Mucosa of stomach (tissue), 1 donor: Measurements from ENCODE around the gene PYROXD2.

Source experiments
- H3K27me3 ChIP-seq: one replicate; pipeline ENCODE4 v1.7.0; 2013; ENCODE audit warnings: mild to moderate bottlenecking, low read length; ENCODE audit not compliant: control insufficient read depth, insufficient read depth
- H3K36me3 ChIP-seq: one replicate; pipeline ENCODE4 v1.7.0; 2013; ENCODE audit warnings: low read length; ENCODE audit not compliant: control insufficient read depth, insufficient read depth
- H3K4me1 ChIP-seq: one replicate; pipeline ENCODE4 v1.7.0; 2013; ENCODE audit warnings: mild to moderate bottlenecking, low read length; ENCODE audit not compliant: control insufficient read depth, insufficient read depth
- H3K4me3 ChIP-seq: one replicate; pipeline ENCODE4 v1.7.0; 2013; ENCODE audit warnings: low read length
- H3K9ac ChIP-seq: one replicate; pipeline ENCODE4 v1.7.0; 2013; ENCODE audit warnings: mild to moderate bottlenecking, low read length, moderate library complexity
- H3K9me3 ChIP-seq: one replicate; pipeline ENCODE4 v1.7.0; 2013; ENCODE audit warnings: mild to moderate bottlenecking, low read length, moderate library complexity; ENCODE audit not compliant: control insufficient read depth
- donor health status: Pancreatic carcinoma.

Gene PYROXD2

DNA sequence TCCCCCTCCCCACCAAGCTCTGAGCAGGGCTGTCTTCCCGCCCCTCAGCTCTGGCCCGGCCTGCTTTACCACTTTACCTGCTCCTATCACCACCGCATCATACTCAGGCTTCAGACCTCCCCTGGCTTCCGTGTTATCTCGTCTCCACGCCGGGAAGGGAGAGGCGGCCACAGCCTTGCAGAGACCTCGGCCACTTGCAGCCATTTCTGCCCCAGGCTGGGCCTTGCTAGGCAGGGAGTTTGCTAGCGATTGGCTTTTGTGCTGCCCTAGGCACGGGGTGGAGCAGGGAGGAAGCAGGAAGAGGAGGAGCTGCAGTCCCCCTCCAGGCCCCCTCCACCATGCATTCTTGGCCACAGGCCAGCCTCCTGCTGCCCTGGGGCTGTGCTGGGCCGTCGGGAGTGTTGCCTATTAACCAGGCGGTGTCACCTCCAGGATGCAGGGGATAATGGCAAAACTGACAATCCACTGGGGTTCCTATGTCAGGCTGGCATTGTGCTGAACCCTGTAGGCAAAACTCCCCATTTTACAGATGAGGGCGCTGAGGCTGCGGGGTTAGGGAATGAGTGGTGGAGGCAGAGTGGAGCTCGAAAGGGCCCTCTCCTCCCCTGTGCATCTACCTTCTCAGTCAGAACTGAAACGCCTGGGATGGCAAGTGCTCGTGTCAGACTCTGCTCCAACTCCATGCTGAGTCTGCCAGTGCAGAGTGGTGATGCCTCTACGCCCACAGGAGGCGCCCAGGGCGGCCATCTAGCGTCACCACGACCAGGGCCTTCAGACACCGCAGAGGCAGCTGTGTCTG lies at the start of gene PYROXD2:
TSS of gene PYROXD2 (minus strand) at position 251 of the 799 bp plus-strand sequence. CDS start at position 204, 47 bp downstream.
- peaks cover 11% of the 10 kb centered on the region for H3K4me1 ChIP-seq
- H3K4me3 ChIP-seq = peak within 1 kb of the TSS; percentile 54
- no peaks in the 10 kb centered on the region for H3K9me3 ChIP-seq
- H3K36me3 ChIP-seq = no peaks in the 10 kb centered on the region
- H3K27me3 ChIP-seq = no peaks in the 10 kb centered on the region
- H3K9ac ChIP-seq = peak within 1 kb of the TSS; percentile 75

DNA sequence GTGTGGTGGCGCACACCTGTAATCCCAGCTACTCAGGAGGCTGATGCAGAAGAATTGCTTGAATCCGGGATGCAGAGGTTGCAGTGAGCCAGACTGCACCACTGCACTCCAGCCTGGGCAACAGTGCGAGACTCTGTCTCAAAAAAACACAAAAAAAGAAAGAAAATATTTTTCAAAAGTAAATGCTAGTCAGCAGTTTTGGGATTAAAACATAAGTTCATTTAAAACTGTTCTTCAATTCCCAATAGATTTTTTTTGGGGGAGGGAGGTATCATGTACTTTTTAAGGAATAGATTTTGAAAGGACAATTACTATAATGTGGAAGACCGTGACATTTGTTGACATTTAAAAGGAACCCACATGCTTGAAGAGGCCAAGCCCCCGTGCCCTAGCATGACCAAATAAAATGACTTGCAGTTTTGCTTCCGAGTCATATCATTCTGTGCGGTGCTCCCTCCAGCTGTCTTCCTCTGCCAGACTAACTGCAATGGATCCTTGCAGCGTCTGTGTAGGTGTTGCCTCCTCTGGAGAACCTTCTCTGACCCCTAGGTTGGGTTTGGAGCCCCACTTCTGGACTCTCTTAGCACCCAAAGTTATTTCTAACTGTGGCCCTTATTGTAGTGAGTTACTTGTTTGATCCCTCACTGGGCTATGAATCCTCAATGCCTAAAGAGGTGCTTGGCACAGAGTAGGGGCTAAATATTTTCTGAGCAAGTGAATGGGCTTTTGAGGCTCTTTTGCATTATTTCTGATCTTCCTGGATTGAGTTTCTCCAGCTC lies 49.2 kb upstream of the PYROXD2 start:
- no peak overlapping the region for H3K4me3 ChIP-seq
- H3K27me3 ChIP-seq = peaks cover 8% of the 10 kb centered on the region
- H3K4me1 ChIP-seq = peaks cover 24% of the 10 kb centered on the region
- H3K36me3 ChIP-seq = no peaks in the 10 kb centered on the region
- H3K9ac ChIP-seq = no peak overlapping the region
- no peaks in the 10 kb centered on the region for H3K9me3 ChIP-seq

DNA sequence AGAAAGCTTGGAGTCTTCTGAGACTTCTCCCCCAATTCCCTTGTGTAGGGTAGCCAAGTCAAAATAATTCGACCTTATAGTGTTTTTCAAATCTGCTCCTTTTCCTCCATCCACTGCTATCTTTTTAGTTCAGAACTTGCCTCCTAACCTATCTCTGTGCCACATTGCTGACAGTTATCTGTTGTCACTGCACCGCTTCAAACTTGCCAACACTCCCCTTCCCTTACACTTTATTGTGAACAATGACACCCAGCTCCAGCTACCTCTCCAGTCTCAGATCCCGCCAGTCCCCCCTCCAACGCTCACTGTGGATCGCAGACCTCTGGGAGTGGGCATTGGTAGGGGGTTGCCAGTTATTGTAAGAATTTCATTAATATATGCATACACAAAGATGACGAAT lies 48.0 kb upstream of the PYROXD2 start:
- Histone ChIP-seq H3K9me3 (no peaks in the 10 kb centered on the region), H3K27me3 (peaks cover 5% of the 10 kb centered on the region), H3K4me3 (no peak overlapping the region)

DNA sequence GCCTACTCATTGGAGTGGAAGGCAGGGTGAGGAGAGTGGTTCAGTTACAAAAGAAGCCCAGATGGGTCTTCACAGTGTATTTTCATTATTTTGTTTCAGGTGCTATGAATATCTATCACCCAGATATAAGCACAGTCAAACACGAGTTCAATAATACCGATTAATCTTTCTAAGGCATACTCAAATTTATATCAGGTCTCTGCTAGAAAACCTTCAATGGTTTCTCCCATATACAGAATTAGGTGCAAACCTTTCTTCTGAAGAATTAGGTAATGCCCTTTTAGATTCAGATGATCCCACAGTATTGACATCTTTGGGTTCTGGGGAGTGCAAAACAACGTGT lies 46.5 kb upstream of the PYROXD2 start:
- Histone ChIP-seq H3K4me3 (no peak overlapping the region), H3K36me3 (no peaks in the 10 kb centered on the region), H3K9ac (no peak overlapping the region), H3K4me1 (peaks cover 17% of the 10 kb centered on the region), H3K27me3 (peaks cover 8% of the 10 kb centered on the region), H3K9me3 (no peaks in the 10 kb centered on the region)

More for the DNA sequence above, 48.0 kb upstream of the PYROXD2 start:
- no peaks in the 10 kb centered on the region for H3K36me3 ChIP-seq
- H3K9ac ChIP-seq = no peak overlapping the region
- peaks cover 21% of the 10 kb centered on the region for H3K4me1 ChIP-seq

DNA sequence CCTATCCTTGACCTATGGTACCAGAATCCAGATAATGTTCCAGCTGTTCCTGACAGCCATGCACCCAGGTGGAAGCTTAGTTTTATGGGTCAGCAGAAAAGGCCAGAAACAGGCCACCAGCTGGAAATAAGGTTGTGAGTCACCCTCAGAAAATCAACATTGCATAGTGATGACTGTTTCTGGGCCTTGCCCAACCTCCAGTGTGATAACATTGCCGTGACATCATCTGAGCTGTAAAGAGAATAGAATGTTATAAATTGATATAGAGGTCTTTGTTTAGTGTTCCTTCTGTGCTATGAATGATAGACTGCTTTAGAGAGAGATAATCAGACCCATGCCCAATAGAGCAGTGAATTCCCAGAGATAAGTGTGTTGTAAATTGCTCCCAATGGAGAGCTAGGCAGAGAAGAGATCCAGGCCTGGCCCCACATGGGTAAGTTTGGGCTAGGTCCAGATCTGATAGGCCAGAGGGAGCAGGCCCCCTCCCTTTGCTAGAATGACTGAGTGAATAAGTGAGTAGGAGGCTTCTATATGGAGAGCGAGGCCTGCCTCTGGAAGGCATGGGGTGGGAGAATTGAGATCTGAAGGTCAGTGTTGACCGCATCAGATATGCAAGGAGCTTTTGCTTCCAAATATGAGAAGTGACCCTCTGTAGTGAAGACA lies 46.0 kb upstream of the PYROXD2 start:
- H3K4me3 ChIP-seq = no peak overlapping the region

DNA sequence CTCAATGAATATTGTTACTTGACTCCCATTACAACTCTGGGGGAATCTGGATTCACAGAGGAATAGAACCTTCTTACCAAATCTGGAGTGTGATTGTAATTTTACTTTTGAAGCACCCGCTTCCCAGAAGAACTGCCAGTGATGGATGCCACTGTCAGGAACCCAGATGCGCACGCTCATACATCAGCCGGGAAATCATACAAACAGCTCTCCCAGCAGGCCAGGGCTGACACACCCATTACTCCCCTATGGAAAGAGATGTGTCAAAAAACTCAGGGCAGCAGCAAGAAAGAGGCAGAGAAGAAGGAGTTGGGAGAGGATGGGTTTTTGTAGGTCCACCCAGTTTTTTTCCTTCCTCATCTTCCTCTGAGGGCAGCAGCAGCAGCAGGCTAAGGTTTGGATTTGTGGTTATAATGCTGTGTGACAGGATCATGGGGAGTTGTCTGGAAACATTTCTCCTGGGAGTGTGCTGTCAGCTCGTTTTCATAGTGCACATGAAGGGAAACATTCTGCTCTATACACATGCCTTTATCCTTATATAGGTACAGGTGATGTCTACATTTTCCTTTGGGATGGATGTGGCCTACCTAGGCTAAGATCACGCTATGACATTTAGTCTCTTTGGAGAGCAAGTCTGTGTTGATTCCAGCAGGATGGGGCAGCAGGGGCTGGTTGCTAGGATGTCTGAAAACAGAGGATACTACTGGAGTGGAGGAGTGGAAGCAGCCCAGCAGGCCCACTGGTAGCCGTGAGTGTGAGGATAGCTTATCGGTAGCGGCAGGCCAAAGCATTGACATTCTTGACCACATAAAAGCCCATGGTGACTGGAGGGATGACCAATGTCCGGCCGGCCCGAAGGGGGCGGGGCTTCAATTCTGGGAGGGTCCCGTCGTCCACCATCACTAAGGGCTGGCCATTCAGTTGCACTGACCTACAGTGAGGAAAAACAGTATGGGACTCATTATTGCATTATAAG lies 44.1 kb upstream of the PYROXD2 start:
- no peaks in the 10 kb centered on the region for H3K36me3 ChIP-seq
- peaks cover 8% of the 10 kb centered on the region for H3K27me3 ChIP-seq

More for the DNA sequence above, 46.0 kb upstream of the PYROXD2 start:
- Histone ChIP-seq H3K36me3 (no peaks in the 10 kb centered on the region), H3K9ac (no peak overlapping the region), H3K27me3 (peaks cover 8% of the 10 kb centered on the region), H3K9me3 (no peaks in the 10 kb centered on the region), H3K4me1 (peaks cover 17% of the 10 kb centered on the region)

DNA sequence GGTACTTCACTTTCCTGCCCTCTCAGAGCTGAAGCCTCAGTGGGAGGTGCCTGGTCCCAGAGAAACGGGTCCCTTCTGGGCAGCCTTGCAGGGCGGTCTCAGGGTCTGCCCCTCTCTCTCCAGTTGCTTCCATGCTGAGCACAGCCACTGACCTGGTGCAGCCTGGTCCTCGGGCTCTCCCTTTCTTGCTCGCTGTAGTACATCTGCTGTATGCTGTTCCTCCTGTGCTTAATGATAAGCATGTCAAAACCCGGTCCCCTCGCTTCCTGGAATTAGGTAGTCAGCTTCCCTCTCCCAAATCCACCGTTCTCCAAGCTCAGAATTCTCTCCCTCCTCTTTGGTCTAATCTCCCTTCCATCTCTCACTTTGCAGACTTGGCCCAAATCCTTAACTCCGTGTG lies 42.7 kb upstream of the PYROXD2 start:
- Histone ChIP-seq H3K27me3 (peaks cover 14% of the 10 kb centered on the region), H3K4me3 (no peak overlapping the region), H3K36me3 (no peaks in the 10 kb centered on the region), H3K9me3 (no peaks in the 10 kb centered on the region), H3K9ac (no peak overlapping the region), H3K4me1 (peaks cover 17% of the 10 kb centered on the region)

More for the DNA sequence above, 44.1 kb upstream of the PYROXD2 start:
- Histone ChIP-seq H3K9me3 (no peaks in the 10 kb centered on the region), H3K9ac (no peak overlapping the region), H3K4me3 (no peak overlapping the region), H3K4me1 (peaks cover 17% of the 10 kb centered on the region)

DNA sequence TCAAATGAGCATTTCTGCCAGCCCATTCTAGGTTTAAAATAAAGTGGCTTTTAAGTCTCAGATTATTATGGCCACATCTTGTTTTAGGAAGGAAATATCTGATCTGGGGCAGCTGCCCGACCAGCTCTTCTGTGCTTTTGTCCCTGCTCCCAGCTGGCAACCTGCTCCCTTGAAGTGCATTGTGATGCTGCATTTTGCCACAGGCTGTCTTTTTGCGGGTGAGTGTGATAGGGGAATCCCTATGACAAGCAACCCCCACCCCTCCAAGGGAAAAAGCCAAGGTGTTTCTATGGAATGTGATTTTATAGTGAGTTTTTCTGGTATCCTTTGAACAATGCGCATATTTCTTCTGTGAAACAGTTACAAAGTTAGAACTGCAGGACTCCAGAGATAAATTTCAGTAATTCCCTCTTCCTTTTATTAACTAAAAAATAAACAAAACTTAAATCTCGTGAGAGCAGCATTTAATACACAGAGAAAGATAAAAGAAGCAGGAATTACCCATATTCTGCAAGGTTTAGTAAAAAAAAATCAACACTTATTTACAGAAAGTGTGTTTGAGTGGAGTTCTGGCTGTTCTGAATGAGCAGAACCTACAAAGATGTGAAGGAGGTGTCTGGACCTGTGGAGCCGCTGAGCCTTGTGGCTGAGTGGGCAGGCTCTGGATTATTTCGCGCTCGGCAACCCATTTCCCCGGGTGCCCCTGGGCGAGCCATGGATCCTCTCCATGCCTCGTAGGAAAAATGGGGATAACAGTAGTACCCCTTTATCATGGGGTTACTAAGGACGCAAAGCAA lies 41.9 kb upstream of the PYROXD2 start:
- peaks cover 15% of the 10 kb centered on the region for H3K27me3 ChIP-seq
- H3K9me3 ChIP-seq = no peaks in the 10 kb centered on the region
- no peaks in the 10 kb centered on the region for H3K36me3 ChIP-seq
- no peak overlapping the region for H3K4me3 ChIP-seq
- H3K9ac ChIP-seq = no peak overlapping the region
- H3K4me1 ChIP-seq = peaks cover 17% of the 10 kb centered on the region

DNA sequence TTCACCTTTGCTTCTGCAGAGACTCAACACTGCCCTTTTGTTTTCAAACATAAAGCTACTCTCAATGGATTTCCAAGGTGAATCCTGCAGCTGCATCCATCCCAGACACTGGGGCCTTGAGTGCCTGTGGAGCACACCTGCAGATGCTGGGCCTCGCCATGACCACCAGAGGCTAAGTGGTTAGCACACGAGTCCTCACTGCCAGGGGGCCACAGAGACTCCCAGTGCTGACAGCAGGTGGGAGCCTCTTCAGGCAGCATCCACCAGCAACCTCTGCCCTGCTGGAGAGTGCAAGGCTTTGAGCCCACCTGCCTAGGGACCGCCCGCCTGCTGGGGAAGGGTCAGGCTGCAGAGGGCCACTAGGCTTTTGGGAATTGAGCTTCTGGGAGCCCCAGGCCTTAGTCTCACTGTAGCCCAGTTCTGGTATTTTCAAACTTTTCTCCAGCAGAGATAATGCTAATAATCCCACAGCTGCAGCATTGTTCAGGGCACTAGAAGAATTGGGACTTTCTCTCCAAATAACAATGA lies 41.1 kb upstream of the PYROXD2 start:
- no peak overlapping the region for H3K4me3 ChIP-seq
- no peaks in the 10 kb centered on the region for H3K9me3 ChIP-seq
- peaks cover 15% of the 10 kb centered on the region for H3K27me3 ChIP-seq

DNA sequence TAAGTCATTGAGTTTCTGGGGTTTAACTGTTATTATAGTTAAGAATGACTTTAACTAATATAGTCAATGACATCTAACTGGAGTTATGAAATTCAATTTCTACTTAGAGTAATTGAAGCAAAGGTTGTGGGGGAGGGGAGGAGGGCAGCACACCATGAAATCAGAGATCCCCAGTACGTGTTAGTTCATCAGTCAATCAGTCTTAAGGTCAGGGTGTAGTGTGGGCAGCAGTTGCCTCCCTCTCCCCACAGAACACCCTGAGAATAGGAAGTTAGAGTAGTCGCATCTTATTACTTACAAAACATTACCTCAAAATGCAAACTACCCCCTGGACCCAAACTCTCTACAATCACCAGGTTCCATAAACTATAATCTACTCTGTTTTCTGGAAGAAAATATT lies 38.7 kb upstream of the PYROXD2 start:
- Histone ChIP-seq H3K9me3 (no peaks in the 10 kb centered on the region), H3K27me3 (peaks cover 15% of the 10 kb centered on the region), H3K36me3 (no peaks in the 10 kb centered on the region), H3K9ac (no peak overlapping the region), H3K4me3 (no peak overlapping the region), H3K4me1 (no peaks in the 10 kb centered on the region)

More for the DNA sequence above, 41.1 kb upstream of the PYROXD2 start:
- Histone ChIP-seq H3K36me3 (no peaks in the 10 kb centered on the region), H3K9ac (no peak overlapping the region), H3K4me1 (peaks cover 13% of the 10 kb centered on the region)
